Measurements from ENCODE around the gene FOXF1. TPM values are rescaled to one million over a fixed set of nuclear protein-coding genes. Genes with fewer than 3 reads are reported as not detected.
A peak's percentile ranks its signal among the peaks of the same experiment; 100 is the strongest.

FOXF1 gene
- total and polyA plus RNA-seq, 7 donors = 2.5 to 74.2 (median 44.6) TPM

- no peak overlapping the region for H3K4me3 ChIP-seq
- intact Hi-C loops (cut with DNase I) = no loop called here
- H3K27me3 ChIP-seq = no peaks in the 10 kb centered on the region
- TF ChIP-seq POLR2AphosphoS5 (IDR thresholded peaks at IDR 0.05) = no peak
- TF ChIP-seq EP300 (IDR thresholded peaks at IDR 0.05) = no peak
- no peak for TF ChIP-seq POLR2A (IDR thresholded peaks at IDR 0.05)
- TF ChIP-seq CTCF (IDR thresholded peaks at IDR 0.05) = no peak
- H3K4me1 ChIP-seq = no peaks in the 10 kb centered on the region
- no peak for DNase-seq
- H3K36me3 ChIP-seq = peaks cover 17 to 95% (median 50%) of the 10 kb centered on the region in 4 donors
- no peak overlapping the region for H3K27ac ChIP-seq
- 85 to 91% methylated on average over 6 of the region's 6 CpGs for WGBS, 2 donors
- H3K9me3 ChIP-seq = no peaks in the 10 kb centered on the region
These were observed 30.6 kb downstream of the FOXF1 start for GRCh38 chr16:86540894-86541293.

- Histone ChIP-seq H3K4me1 (no peaks in the 10 kb centered on the region), H3K4me3 (no peak overlapping the region), H3K27ac (no peak overlapping the region), H3K36me3 (peaks cover 17 to 95% (median 53%) of the 10 kb centered on the region in 4 donors), H3K27me3 (no peaks in the 10 kb centered on the region), H3K9me3 (no peaks in the 10 kb centered on the region)
- intact Hi-C loops (cut with DNase I) = no loop called here
- peak; percentile 26 for DNase-seq
- TF ChIP-seq CTCF (IDR thresholded peaks at IDR 0.05) (no peak), POLR2A (IDR thresholded peaks at IDR 0.05) (no peak)
- WGBS, 2 donors = 94 to 95% methylated on average over 11 of the region's 11 CpGs
These were observed 31.2 kb downstream of the FOXF1 start for GRCh38 chr16:86541560-86541959.

DNA sequence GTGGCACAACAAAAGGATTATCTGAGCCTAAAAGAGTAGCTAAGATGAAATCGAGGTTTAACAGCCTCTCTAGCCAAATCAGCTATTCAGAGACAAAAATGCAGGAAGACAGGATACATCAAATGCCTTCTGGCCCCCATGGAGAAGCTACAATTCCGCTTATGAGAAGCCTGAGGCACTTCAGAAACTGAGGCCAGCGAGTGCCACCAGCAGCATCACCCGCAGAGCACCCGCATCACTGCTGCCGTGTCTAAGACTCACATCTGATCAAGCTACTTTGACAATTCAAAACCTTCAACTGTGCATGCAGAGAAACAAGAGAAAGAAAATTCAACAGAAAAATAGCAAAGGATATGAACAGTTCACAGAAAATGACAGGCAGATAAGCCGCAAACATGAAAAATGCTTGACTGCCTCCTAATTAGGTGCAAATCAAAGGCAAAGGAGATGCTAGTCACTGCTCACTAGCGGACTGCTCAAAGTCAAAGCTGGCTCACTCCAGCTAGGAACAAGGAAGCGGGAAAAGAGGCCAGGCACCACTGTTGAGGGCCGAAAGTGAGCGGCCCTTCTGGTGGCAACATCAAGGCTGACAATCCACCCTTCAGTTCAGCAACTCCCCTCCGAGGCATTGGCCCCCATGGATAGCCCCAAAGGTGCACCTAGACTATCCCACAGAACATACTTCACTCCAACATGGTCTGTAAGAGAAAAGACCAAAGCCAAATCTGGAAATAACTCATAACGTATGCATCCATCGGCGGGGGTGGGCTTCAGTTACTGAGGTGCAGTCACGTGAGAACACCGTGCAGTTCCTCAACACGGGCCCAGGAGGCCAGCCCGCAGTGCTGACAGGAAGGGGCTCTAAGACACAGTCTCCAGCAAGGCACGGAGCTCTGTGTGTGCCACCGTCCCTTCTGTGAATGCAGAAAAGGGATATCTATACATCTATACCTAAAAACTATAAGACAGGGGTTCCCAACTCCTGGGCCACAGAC lies 32.7 kb downstream of the FOXF1 start:
- Histone ChIP-seq H3K27me3 (no peaks in the 10 kb centered on the region), H3K4me1 (no peaks in the 10 kb centered on the region), H3K27ac (no peak overlapping the region), H3K4me3 (no peak overlapping the region), H3K9me3 (no peaks in the 10 kb centered on the region), H3K36me3 (peaks cover 17 to 97% (median 56%) of the 10 kb centered on the region in 4 donors)
- intact Hi-C loops (cut with DNase I) = no loop called here
- no peak for TF ChIP-seq POLR2AphosphoS5 (IDR thresholded peaks at IDR 0.05)
- no peak for TF ChIP-seq EP300 (IDR thresholded peaks at IDR 0.05)
- no peak for TF ChIP-seq POLR2A (IDR thresholded peaks at IDR 0.05)
- no peak for TF ChIP-seq CTCF (IDR thresholded peaks at IDR 0.05)
- WGBS, 2 donors = 92 to 95% methylated on average over 21 of the region's 21 CpGs
- peak; percentile 9 for DNase-seq

GRCh38 chr16:86545481-86545880 lies 35.2 kb downstream of the FOXF1 start:
- Histone ChIP-seq H3K36me3 (peaks cover 10 to 90% (median 43%) of the 10 kb centered on the region in 4 donors), H3K27me3 (no peaks in the 10 kb centered on the region), H3K9me3 (no peaks in the 10 kb centered on the region), H3K27ac (no peak overlapping the region), H3K4me3 (no peak overlapping the region), H3K4me1 (no peaks in the 10 kb centered on the region)
- WGBS, 2 donors = 80 to 87% methylated on average over 12 of the region's 12 CpGs
- intact Hi-C loops (cut with DNase I) = no loop called here
- peak; percentile 45 for DNase-seq
- no peak for TF ChIP-seq EP300 (IDR thresholded peaks at IDR 0.05)
- no peak for TF ChIP-seq POLR2A (IDR thresholded peaks at IDR 0.05)
- TF ChIP-seq POLR2AphosphoS5 (IDR thresholded peaks at IDR 0.05) = no peak
- no peak for TF ChIP-seq CTCF (IDR thresholded peaks at IDR 0.05)
